Suprapubic skin (tissue), 4 donors: Measurements from ENCODE around the gene LRRC63. TPM values are rescaled to one million over a fixed set of nuclear protein-coding genes. Genes with fewer than 3 reads are reported as not detected.

Source experiments
- DNase-seq, 2 donors: peaks; one replicate each; pipeline ENCODE4 v3.0.0-alpha.2; 2019; ENCODE audit warnings: low spot score in 2 of 2
- H3K27ac ChIP-seq: fragments of 200-600 bp; sonication (generic); one replicate; pipeline ENCODE4 v1.5.1; 2019
- H3K27me3 ChIP-seq: fragments of 200-600 bp; sonication (generic); one replicate; pipeline ENCODE4 v1.5.1; 2019
- H3K36me3 ChIP-seq: fragments of 200-600 bp; sonication (generic); one replicate; pipeline ENCODE4 v1.5.1; 2019
- H3K4me1 ChIP-seq: fragments of 200-600 bp; sonication (generic); one replicate; pipeline ENCODE4 v1.5.1; 2019
- H3K4me3 ChIP-seq: fragments of 200-600 bp; sonication (generic); one replicate; pipeline ENCODE4 v1.5.1; 2019; ENCODE audit warnings: mild to moderate bottlenecking
- H3K9me3 ChIP-seq: fragments of 200-600 bp; sonication (generic); one replicate; pipeline ENCODE4 v1.5.1; 2019
- EP300 ChIP-seq: sonication (generic); formaldehyde crosslinking; IDR thresholded peaks from one replicate; pipeline ENCODE4 v1.6.1; 2017; ENCODE audit warnings: antibody characterized with exemption
- POLR2A ChIP-seq, 2 donors: fragments of 450-650 bp; IDR thresholded peaks; one replicate each; pipeline ENCODE4 v1.6.1; 2017; ENCODE audit warnings: antibody characterized with exemption in 2 of 2, mild to moderate bottlenecking in 2 of 2, moderate library complexity in 2 of 2
- POLR2AphosphoS5 ChIP-seq, 3 donors: sonication (generic); formaldehyde crosslinking; IDR thresholded peaks; one replicate each; pipeline ENCODE4 v1.6.1; 2017; ENCODE audit warnings: antibody characterized with exemption in 3 of 3
- WGBS: methylation state at CpG from one replicate; pipeline ENCODE4 v1.1.5; 2018; 5-methylcytosine and 5-hydroxymethylcytosine counted together
- total RNA-seq, 4 donors: library from RNA; depleted of rRNA; stranded (reverse); fragments of >200 nt; gene quantifications; one replicate each; pipeline ENCODE4 v1.1.0, GENCODE V29; 2016
- TF ChIP-seq, protein P1 (sequence below), 2 donors: fragments of 200-600 bp in 1 of 2; fragments of 450-650 bp in 1 of 2; sonication (generic) in 1 of 2; IDR thresholded peaks; one replicate each; pipeline ENCODE4 v1.5.1; 2016 to 2019; ENCODE audit warnings: antibody characterized with exemption in 2 of 2, mild to moderate bottlenecking in 1 of 2, moderate library complexity in 1 of 2

LRRC63 gene
- total RNA-seq, 4 donors from 2014 or later = not detected

DNA sequence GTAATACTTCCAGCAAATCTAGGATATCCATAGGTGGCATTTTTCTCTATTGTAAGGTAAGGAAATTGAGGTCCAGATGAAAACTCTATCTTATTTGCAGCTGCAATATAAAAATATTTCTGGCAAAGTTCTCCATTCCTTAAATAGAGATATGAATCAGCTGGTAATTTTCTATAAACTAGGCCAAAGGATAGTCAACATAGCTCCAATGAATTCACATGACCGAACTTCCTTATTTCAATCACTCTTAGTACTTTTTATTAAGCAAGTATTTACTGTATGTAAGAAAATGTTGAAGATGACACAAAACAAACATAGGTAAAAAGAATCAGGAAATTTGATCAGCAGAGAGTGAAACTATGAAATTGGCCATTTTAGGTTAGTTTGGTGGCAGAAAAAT lies 16.7 kb upstream of the LRRC63 start:
- TF ChIP-seq POLR2A (IDR thresholded peaks at IDR 0.05) (no peak), EP300 (no peak), POLR2AphosphoS5 (IDR thresholded peaks at IDR 0.05) (no peak)
- TF ChIP-seq, protein P1, sequence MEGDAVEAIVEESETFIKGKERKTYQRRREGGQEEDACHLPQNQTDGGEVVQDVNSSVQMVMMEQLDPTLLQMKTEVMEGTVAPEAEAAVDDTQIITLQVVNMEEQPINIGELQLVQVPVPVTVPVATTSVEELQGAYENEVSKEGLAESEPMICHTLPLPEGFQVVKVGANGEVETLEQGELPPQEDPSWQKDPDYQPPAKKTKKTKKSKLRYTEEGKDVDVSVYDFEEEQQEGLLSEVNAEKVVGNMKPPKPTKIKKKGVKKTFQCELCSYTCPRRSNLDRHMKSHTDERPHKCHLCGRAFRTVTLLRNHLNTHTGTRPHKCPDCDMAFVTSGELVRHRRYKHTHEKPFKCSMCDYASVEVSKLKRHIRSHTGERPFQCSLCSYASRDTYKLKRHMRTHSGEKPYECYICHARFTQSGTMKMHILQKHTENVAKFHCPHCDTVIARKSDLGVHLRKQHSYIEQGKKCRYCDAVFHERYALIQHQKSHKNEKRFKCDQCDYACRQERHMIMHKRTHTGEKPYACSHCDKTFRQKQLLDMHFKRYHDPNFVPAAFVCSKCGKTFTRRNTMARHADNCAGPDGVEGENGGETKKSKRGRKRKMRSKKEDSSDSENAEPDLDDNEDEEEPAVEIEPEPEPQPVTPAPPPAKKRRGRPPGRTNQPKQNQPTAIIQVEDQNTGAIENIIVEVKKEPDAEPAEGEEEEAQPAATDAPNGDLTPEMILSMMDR (IDR thresholded peaks at IDR 0.05) = no peak
- H3K9me3 ChIP-seq = no peaks in the 10 kb centered on the region
- H3K4me3 ChIP-seq = no peak overlapping the region
- WGBS = 78% methylated on average over 1 of the region's 1 CpG
- no peaks in the 10 kb centered on the region for H3K36me3 ChIP-seq
- H3K27me3 ChIP-seq = no peaks in the 10 kb centered on the region
- no peak overlapping the region for H3K27ac ChIP-seq
- H3K4me1 ChIP-seq = no peaks in the 10 kb centered on the region
- no peak for DNase-seq

GRCh38 chr13:46197299-46198048 lies 14.3 kb upstream of the LRRC63 start:
- H3K27me3 ChIP-seq = no peaks in the 10 kb centered on the region
- no peaks in the 10 kb centered on the region for H3K9me3 ChIP-seq
- no peaks in the 10 kb centered on the region for H3K36me3 ChIP-seq
- no peak for DNase-seq
- TF ChIP-seq, protein P1 (IDR thresholded peaks at IDR 0.05) = no peak
- no peak for TF ChIP-seq POLR2A (IDR thresholded peaks at IDR 0.05)
- TF ChIP-seq POLR2AphosphoS5 (IDR thresholded peaks at IDR 0.05) = no peak
- no peak for TF ChIP-seq EP300
- H3K27ac ChIP-seq = no peak overlapping the region
- WGBS = 67% methylated on average over 4 of the region's 4 CpGs
- H3K4me1 ChIP-seq = no peaks in the 10 kb centered on the region
- no peak overlapping the region for H3K4me3 ChIP-seq

DNA sequence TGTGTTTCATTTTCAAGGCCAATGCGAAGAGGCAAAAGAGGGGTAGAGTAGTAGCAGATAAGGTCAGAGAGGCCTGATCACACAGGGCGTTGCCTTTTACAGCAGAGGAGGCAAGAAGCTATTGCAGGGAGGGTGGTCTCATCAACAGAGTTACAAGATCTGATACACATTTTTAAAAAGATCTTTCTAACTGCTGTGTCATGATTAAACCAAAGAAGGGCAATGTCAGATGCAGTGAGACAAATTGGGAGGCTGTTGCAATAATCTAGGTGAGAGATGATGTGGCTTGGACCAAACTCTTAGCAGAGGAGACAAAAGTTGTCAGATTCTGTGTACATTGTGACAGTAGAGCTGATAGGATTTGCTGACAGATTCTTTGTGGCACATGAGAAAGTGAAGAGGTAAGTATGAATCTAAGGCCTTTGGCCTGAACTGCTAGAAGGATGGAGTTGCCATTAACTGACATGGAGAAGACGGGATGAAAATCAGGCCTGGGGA lies 13.0 kb upstream of the LRRC63 start:
- TF ChIP-seq, protein P1 (IDR thresholded peaks at IDR 0.05) = no peak
- TF ChIP-seq POLR2AphosphoS5 (IDR thresholded peaks at IDR 0.05) (no peak), POLR2A (IDR thresholded peaks at IDR 0.05) (no peak), EP300 (no peak)
- H3K4me1 ChIP-seq = no peaks in the 10 kb centered on the region
- WGBS = 88% methylated on average over 3 of the region's 3 CpGs
- no peaks in the 10 kb centered on the region for H3K27me3 ChIP-seq
- no peaks in the 10 kb centered on the region for H3K36me3 ChIP-seq
- H3K9me3 ChIP-seq = no peaks in the 10 kb centered on the region
- H3K27ac ChIP-seq = no peak overlapping the region
- H3K4me3 ChIP-seq = no peak overlapping the region
- DNase-seq = no peak

DNA sequence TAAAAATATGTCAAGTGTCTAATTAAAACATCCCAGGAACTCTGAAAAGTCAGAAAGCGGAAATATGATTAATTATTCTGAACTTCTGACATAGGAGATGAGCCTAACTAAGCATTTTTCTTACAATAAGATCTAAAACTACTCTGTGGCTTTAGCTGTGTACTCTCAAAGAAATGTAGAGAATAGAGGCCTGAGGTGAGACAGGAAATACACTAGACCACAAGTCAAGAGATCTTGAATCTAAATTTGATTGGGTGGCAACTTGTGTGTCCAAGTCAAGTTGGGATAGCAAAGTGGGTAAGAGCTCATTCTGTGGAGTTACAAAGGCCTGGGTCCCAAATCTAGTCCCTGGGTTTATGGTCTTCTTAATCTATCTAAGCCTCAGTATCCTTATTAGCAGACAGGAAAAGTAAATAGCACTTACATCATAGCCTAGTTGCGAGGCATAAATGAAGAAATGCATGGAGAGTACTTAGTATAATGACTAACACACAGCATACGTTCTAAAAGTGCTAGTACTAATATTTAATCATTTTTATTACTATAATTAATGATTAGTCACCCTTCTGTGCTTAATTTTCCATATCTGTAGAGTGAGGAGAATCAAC lies 9.4 kb upstream of the LRRC63 start:
- Histone ChIP-seq H3K36me3 (no peaks in the 10 kb centered on the region), H3K27ac (no peak overlapping the region), H3K4me1 (no peaks in the 10 kb centered on the region), H3K27me3 (no peaks in the 10 kb centered on the region), H3K4me3 (no peak overlapping the region), H3K9me3 (no peaks in the 10 kb centered on the region)
- WGBS = 70% methylated on average over 3 of the region's 3 CpGs
- no peak for TF ChIP-seq POLR2AphosphoS5 (IDR thresholded peaks at IDR 0.05)
- no peak for TF ChIP-seq EP300
- DNase-seq = no peak

- Histone ChIP-seq H3K27ac (no peak overlapping the region), H3K36me3 (no peaks in the 10 kb centered on the region), H3K9me3 (no peaks in the 10 kb centered on the region), H3K4me1 (no peaks in the 10 kb centered on the region), H3K27me3 (no peaks in the 10 kb centered on the region), H3K4me3 (no peak overlapping the region)
- DNase-seq = no peak
- WGBS = 77% methylated on average over 5 of the region's 5 CpGs
- TF ChIP-seq POLR2AphosphoS5 (IDR thresholded peaks at IDR 0.05) (no peak), POLR2A (IDR thresholded peaks at IDR 0.05) (no peak), EP300 (no peak)
- TF ChIP-seq, protein P1 (IDR thresholded peaks at IDR 0.05) = no peak
Observed at GRCh38 chr13:46202966-46203365, 8.8 kb upstream of the LRRC63 start.
